ENCODE data around the gene PPP1R14B. TPM values are rescaled to one million over a fixed set of nuclear protein-coding genes. Genes with fewer than 3 reads are reported as not detected.

PPP1R14B gene
- total RNA-seq, 1 donor from 2014 or later: 132 TPM

DNA sequence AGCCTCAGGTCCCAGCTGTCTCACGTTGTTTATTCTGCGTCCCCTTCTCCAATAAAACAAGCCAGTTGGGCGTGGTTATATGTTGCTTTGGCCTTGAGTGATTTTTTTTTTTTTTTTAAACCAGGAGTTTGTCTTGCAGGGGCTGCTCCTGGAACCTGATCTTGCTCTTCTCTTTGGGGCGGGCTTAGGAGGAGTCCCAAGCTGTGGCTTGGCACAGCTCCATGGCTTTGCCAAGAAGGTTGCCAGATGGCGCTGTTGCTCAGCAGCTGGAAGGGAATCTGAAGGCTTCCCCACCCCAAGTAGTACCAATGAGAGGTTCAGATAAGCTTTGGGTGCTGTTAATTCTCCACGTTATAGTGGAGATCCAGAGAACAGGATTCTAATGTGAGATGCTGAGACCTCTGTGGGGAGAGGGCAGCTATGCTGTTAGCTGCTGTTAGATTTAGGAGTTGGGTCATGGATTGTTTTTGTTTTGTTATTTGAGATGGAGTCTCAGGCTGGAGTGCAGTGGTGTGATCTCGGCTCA is 42.2 kb downstream of the PPP1R14B start:
- ATAC-seq (peak; percentile 64), DNase-seq (peak; percentile 88)
- intact Hi-C loops (cut with micrococcal nuclease): no loop called here

DNA sequence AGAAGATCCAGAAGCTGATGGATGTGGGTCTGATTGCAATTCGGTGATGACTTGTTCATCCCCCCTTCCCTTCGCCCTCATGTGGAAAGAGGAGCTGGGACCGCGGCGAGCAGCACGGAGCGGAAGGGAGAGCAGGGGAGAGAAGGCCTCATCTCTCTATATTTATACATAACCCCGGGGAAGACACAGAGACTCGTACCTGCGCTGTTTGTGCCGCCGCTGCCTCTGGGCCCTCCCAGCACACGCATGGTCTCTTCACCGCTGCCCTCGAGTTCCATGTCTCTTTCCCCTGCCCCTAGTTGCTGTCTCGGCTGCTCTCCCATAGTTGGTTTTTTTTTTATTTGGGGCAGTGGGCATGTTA is 42.7 kb downstream of the PPP1R14B start:
- ATAC-seq (no peak), DNase-seq (no peak)
- intact Hi-C loops (cut with micrococcal nuclease): no loop called here

DNA sequence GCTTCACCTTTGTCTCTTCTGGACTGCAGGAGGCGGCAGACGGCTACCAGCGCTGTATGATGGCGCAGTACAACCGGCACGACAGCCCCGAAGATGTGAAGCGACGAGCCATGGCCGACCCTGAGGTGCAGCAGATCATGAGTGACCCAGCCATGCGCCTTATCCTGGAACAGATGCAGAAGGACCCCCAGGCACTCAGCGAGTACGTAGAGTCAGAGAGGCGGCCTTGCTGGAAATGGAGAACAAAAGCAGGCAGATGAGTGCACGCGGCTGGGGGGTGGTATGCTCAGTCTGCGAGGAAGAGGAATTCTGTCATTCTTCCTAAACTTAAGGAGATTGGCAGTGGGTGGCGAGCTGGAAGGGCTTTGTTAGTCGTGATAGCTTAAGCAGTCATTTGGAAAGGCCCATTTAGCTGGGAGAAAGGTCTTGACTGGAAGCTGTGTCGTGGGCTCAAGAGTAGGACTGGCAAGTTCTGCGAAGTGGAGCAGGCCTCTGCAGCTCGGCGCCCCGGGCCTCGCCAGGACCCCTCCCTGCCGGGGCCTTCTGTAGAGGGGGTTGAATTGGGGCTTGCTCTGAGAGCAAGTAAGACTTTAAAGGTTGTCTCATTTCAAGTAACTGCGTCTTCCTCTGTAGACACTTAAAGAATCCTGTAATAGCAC is 43.2 kb downstream of the PPP1R14B start:
- no peak for ATAC-seq
- intact Hi-C loops (cut with micrococcal nuclease): no loop called here
- no peak for DNase-seq

DNA sequence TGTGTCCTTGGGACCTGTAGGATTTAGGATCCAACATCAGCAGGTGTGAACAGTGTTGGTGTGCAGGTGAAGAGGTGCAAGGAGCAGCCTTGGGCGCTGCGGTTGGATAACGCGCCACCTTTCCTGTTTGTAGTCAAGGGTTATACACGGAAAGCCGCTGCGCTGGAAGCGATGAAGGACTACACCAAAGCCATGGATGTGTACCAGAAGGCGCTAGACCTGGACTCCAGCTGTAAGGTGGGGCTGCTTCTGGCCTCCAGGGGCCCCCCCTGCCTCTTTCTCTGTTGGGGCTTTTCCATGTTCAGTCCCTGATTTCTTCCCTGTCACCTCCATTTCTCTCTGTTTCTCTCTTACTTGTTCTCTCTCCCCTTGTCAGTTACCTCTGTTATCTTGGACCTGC is 43.8 kb downstream of the PPP1R14B start:
- DNase-seq (no peak), ATAC-seq (no peak)
- intact Hi-C loops (cut with micrococcal nuclease): no loop called here

DNA sequence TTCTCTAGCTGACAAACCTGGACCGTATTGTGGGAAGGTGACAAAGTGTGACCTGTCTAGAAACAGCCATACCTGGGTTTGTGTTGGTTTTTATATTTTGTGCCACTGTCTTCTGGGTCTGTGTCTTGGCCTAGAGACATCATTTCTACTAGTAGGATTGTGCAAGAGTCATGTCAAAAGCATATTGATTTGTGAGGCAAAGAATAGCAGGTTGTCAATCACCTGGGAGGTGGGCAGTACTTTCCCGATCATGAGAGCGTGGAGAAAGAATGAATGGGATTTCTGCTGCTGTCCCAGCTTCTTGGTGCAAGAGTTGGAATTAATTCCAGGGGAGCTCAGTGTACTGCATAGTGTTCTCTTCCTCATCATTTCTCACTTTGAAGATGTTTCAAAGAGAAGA is 45.2 kb downstream of the PPP1R14B start:
- ATAC-seq: no peak
- no peak for DNase-seq
- intact Hi-C loops (cut with micrococcal nuclease): no loop called here

DNA sequence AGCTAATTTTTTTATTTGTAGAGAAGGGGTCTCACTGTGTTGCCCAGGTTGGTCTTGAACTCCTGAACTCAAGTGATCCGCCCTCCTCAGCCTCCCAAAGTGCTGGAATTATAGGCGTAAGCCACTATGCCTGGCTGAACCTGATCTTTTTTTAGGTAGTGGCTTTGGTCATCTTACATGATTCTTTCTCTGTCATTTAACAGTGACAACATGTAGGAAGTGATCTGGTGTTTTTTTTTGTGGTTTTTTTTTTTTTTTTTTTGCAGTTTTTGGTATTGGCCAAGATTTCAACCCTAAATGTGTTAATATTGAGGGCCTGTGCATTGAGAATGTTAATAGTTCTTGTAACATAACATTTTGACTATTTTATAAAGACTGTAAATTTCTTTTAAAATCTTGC is 48.2 kb downstream of the PPP1R14B start:
- no peak for ATAC-seq
- intact Hi-C loops (cut with micrococcal nuclease): no loop called here
- DNase-seq: no peak

DNA sequence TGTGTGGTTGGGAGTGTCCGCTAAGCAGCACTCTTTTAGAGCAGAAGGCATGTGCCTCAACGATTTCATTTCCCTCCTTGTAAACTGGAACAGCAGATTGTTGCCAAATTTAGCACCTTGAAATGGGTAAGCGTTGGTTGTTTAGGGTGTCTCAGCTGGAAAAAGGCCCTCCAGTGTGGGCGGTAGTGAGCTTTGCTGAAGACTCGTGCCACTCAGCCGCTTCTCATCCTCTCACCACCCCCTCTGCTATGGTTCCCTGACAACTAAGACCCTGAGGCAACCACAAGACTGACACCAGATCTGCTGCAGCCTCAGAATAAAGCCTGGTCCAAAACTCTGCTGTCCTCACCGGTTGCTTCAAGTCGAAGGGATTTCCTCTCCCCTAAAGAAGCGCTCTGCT is 50.1 kb downstream of the PPP1R14B start:
- DNase-seq (no peak), ATAC-seq (no peak)
- intact Hi-C loops (cut with micrococcal nuclease): no loop called here

Other genes starting within 250 kb of the PPP1R14B start
- 0.45 TPM for gene FLRT1, start 211.0 kb downstream of the PPP1R14B start, total RNA-seq
- gene MACROD1, start 80.8 kb downstream of the PPP1R14B start, total RNA-seq: 139 TPM
- gene STIP1, start 60.8 kb downstream of the PPP1R14B start, total RNA-seq: 127 TPM
- 6.9 TPM for gene FERMT3, start 40.2 kb downstream of the PPP1R14B start, total RNA-seq
- 84.9 TPM for gene TRPT1, start 20.8 kb downstream of the PPP1R14B start, total RNA-seq
- 73.9 TPM for gene NUDT22, start 20.7 kb downstream of the PPP1R14B start, total RNA-seq
- 59.1 TPM for gene DNAJC4, start 16.4 kb downstream of the PPP1R14B start, total RNA-seq
- gene VEGFB, start 12.4 kb downstream of the PPP1R14B start, total RNA-seq: 305 TPM
- gene FKBP2, start 5.8 kb downstream of the PPP1R14B start, total RNA-seq: 50.0 TPM
- 12.0 TPM for gene PLCB3, start 4.6 kb upstream of the PPP1R14B start, total RNA-seq
- 98.7 TPM for gene BAD, start 37.7 kb upstream of the PPP1R14B start, total RNA-seq
- 33.6 TPM for gene GPR137, start 38.9 kb upstream of the PPP1R14B start, total RNA-seq
- gene KCNK4, start 44.4 kb upstream of the PPP1R14B start, total RNA-seq: not detected
- gene CATSPERZ, start 53.4 kb upstream of the PPP1R14B start, total RNA-seq: not detected
- 256 TPM for gene ESRRA, start 58.6 kb upstream of the PPP1R14B start, total RNA-seq
- 83.4 TPM for gene TRMT112, start 70.6 kb upstream of the PPP1R14B start, total RNA-seq
- gene PRDX5, start 71.2 kb upstream of the PPP1R14B start, total RNA-seq: 362 TPM
- gene CCDC88B, start 93.3 kb upstream of the PPP1R14B start, total RNA-seq: 7.2 TPM
- gene RPS6KA4, start 112.2 kb upstream of the PPP1R14B start, total RNA-seq: 15.1 TPM

Data from left ventricle myocardium superior (tissue), 1 donor.